ENCODE results near the gene MTSS2. TPM values are rescaled to one million over a fixed set of nuclear protein-coding genes. Genes with fewer than 3 reads are reported as not detected.
A peak's percentile ranks its signal among the peaks of the same experiment; 100 is the strongest.

MTSS2 gene
- total and polyA plus RNA-seq, 2 donors from 2014 or later: 19.2 to 33.0 TPM

DNA sequence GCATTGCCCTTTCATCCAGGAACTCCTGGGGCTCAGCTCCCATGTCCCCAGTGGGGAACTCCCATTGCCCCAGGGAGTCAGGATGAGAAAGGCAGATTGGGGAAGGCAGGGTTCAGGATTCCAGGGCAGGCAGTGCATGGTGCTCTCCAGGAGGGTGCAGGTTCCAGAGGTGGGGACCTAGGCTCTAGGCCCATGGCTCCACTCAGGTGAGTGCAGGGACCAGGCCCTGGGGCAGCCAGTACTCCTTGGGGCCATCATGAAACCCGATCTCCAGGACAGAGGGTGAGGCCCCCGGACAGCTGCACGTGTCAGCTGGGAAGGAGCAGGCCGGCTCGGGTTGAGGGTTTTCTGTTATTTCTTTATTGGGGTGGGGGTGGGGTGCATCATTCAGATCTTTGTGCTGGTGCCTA lies 1.3 kb upstream of the MTSS2 start:
- H3K9me3 ChIP-seq (ENCODE audit: control insufficient read depth in 2 of 3, insufficient read depth in 1 of 3, low read length in 3 of 3): no peaks in the 10 kb centered on the region
- no peak overlapping the region for H3K4me3 ChIP-seq (ENCODE audit: low read length in 3 of 3)
- intact Hi-C loops (cut with DNase I): no loop called here
- peak overlapping the region in 2 of 3 donors; percentile 31 to 61 for H3K9ac ChIP-seq (ENCODE audit: low read length in 3 of 3)
- FAIRE-seq: no peak
- no peaks in the 10 kb centered on the region for H3K27me3 ChIP-seq (ENCODE audit: control insufficient read depth, insufficient read depth, low read length)
- H3K27ac ChIP-seq (ENCODE audit: low read depth in 2 of 2, low read length in 2 of 2): no peak overlapping the region
- H3K4me1 ChIP-seq (ENCODE audit: control insufficient read depth in 2 of 3, insufficient read depth in 2 of 3, low read depth in 1 of 3, low read length in 3 of 3): peaks cover 0 to 68% (median 14%) of the 10 kb centered on the region in 3 donors
- TF ChIP-seq, protein P1, sequence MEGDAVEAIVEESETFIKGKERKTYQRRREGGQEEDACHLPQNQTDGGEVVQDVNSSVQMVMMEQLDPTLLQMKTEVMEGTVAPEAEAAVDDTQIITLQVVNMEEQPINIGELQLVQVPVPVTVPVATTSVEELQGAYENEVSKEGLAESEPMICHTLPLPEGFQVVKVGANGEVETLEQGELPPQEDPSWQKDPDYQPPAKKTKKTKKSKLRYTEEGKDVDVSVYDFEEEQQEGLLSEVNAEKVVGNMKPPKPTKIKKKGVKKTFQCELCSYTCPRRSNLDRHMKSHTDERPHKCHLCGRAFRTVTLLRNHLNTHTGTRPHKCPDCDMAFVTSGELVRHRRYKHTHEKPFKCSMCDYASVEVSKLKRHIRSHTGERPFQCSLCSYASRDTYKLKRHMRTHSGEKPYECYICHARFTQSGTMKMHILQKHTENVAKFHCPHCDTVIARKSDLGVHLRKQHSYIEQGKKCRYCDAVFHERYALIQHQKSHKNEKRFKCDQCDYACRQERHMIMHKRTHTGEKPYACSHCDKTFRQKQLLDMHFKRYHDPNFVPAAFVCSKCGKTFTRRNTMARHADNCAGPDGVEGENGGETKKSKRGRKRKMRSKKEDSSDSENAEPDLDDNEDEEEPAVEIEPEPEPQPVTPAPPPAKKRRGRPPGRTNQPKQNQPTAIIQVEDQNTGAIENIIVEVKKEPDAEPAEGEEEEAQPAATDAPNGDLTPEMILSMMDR (IDR thresholded peaks at IDR 0.05; ENCODE audit: borderline replicate concordance, extremely low read depth, insufficient read depth): no peak
- DNase-seq: peak in 3 of 5 donors; percentile 55 to 63 (median 56)
- H3K36me3 ChIP-seq (ENCODE audit: control insufficient read depth in 2 of 3, insufficient read depth in 3 of 3, low read length in 3 of 3): no peaks in the 10 kb centered on the region

DNA sequence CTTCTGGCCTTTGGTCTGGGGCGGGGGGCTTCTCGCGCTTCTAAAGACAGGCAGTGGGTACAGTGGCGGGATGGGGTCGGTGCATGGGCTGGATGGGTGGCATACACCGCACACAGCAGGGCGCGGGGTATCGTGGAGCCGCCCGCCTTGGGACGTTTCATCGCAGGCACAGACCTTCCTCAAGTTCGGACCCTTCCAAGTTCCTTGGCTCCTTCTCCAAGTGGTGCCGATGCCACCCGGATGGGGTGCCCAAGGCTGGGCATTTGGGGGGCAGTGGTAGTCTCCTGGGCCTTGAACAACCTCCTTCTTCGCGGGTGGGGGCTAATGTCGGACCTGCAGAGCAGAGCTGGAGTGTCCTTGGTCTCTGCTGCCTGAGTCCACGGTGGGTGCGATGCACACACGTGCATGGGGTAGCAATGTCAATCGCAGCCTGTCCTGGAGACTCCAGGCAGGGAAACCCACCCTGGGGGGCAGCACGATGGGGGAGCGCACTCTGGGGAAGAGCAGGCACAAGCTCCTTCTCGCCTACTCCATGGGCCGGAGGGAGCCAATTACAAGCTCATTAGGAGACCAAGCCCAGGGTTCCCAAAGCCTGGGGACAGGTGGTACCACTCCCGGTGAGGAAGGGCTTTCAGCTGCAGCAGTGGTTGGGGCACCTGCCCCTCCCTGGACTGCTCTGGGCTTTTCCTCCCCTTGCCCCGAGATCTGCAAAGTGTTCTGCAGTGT lies 686 bp upstream of the MTSS2 start:
- Histone ChIP-seq H3K4me3 (ENCODE audit: low read length in 3 of 3) (peak overlapping the region in 2 of 3 donors; percentile 28 to 48), H3K36me3 (ENCODE audit: control insufficient read depth in 2 of 3, insufficient read depth in 3 of 3, low read length in 3 of 3) (no peaks in the 10 kb centered on the region), H3K27me3 (ENCODE audit: control insufficient read depth, insufficient read depth, low read length) (no peaks in the 10 kb centered on the region), H3K9me3 (ENCODE audit: control insufficient read depth in 2 of 3, insufficient read depth in 1 of 3, low read length in 3 of 3) (no peaks in the 10 kb centered on the region), H3K9ac (ENCODE audit: low read length in 3 of 3) (peak overlapping the region in 2 of 3 donors; percentile 31 to 61), H3K4me1 (ENCODE audit: control insufficient read depth in 2 of 3, insufficient read depth in 2 of 3, low read depth in 1 of 3, low read length in 3 of 3) (peaks cover 0 to 66% (median 16%) of the 10 kb centered on the region in 3 donors), H3K27ac (ENCODE audit: low read depth in 2 of 2, low read length in 2 of 2) (peak overlapping the region; percentile 67 to 84)
- TF ChIP-seq, protein P1 (IDR thresholded peaks at IDR 0.05; ENCODE audit: borderline replicate concordance, extremely low read depth, insufficient read depth): no peak
- intact Hi-C loops (cut with DNase I): no loop called here
- FAIRE-seq (no peak), DNase-seq (peak in 1 of 5 donors; percentile 27)

DNA sequence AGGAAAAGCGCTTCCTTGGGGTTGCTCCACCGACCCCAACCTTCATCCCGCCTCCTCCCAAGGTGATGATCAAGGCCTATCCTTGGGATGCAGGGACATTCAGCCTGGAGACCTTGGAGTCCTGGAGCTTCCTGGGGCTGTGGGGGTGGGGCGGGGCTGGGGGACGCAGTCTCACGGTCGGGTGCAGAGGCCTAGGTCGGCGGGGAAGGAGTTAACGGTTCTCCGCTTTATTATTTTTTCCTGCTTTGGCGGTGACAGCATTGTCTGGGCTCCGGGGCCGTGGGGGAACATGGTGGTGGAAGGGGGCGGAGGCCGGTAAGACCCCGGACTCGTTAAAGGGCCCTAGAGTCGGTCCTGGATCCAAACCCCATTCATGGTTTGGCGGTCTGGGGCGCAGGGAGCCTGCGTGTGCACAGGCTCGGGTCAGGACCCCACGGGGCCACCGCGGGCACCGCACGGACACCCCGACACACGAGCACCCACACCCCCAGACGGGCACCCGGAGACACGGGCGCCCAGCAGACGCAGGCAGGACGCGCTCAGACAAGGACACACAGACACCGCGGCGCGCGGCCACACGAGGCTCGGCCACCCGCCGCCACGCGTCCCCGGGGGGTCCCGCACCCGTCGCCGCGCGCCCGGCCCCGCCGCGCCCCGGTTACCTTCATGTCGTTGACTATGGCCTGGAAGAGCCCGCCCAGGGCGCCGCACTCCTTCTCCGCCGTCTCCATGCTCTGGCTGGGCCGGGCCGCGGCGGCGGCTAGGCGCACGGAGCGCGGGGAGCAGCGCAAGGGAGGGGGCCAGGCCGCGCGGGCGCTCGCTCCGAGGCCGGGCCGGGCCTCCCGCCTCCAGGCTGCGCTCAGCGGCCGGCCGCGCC lies 554 bp downstream of the MTSS2 start:
- DNase-seq: peak in 3 of 5 donors; percentile 58 to 82 (median 72)
- FAIRE-seq: no peak
- Histone ChIP-seq H3K27ac (ENCODE audit: low read depth in 2 of 2, low read length in 2 of 2) (peak overlapping the region; percentile 61 to 71), H3K4me1 (ENCODE audit: control insufficient read depth in 2 of 3, insufficient read depth in 2 of 3, low read depth in 1 of 3, low read length in 3 of 3) (peaks cover 0 to 63% (median 8%) of the 10 kb centered on the region in 3 donors), H3K27me3 (ENCODE audit: control insufficient read depth, insufficient read depth, low read length) (no peaks in the 10 kb centered on the region), H3K9ac (ENCODE audit: low read length in 3 of 3) (peak overlapping the region; percentile 22 to 65 (median 63)), H3K4me3 (ENCODE audit: low read length in 3 of 3) (peak overlapping the region; percentile 64 to 67 (median 67)), H3K36me3 (ENCODE audit: control insufficient read depth in 2 of 3, insufficient read depth in 3 of 3, low read length in 3 of 3) (peaks cover 0 to 2% (median 0%) of the 10 kb centered on the region in 3 donors), H3K9me3 (ENCODE audit: control insufficient read depth in 2 of 3, insufficient read depth in 1 of 3, low read length in 3 of 3) (no peaks in the 10 kb centered on the region)
- TF ChIP-seq, protein P1 (IDR thresholded peaks at IDR 0.05; ENCODE audit: borderline replicate concordance, extremely low read depth, insufficient read depth): no peak
- intact Hi-C loops (cut with DNase I): no loop called here

Measured in kidney (tissue), 14 donors.